ENCODE measurements around the gene OXER1.

DNA sequence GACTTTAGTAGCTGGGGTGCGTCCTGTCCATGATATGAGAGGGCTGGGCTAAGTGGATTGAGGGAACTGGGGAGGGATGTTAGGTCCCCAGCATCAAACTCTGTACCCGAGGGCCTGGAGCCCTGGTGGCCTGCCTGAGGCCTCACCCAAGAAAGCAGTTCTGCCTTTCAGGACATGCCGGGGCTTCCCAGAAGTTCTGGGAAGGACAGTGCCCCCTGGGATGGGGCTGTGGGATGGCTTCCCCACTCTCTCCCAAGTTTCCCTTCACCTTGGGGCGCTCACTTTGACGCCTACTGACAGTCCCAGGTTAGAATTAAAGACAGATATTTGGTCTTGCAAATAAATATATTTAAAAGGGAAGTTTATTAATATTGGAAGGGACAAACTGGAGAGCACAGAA is 1.8 kb downstream of the OXER1 start:
- TF ChIP-seq, protein P1, sequence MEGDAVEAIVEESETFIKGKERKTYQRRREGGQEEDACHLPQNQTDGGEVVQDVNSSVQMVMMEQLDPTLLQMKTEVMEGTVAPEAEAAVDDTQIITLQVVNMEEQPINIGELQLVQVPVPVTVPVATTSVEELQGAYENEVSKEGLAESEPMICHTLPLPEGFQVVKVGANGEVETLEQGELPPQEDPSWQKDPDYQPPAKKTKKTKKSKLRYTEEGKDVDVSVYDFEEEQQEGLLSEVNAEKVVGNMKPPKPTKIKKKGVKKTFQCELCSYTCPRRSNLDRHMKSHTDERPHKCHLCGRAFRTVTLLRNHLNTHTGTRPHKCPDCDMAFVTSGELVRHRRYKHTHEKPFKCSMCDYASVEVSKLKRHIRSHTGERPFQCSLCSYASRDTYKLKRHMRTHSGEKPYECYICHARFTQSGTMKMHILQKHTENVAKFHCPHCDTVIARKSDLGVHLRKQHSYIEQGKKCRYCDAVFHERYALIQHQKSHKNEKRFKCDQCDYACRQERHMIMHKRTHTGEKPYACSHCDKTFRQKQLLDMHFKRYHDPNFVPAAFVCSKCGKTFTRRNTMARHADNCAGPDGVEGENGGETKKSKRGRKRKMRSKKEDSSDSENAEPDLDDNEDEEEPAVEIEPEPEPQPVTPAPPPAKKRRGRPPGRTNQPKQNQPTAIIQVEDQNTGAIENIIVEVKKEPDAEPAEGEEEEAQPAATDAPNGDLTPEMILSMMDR (IDR thresholded peaks at IDR 0.05): no peak
- TF ChIP-seq POLR2AphosphoS5 (IDR thresholded peaks at IDR 0.05): no peak

Measured in prostate gland (tissue), 2 donors.